HPDE6-E6E7 (cell line): Measurements from ENCODE around the gene PIP4K2C.

Experiments used
- DNase-seq: peaks from one replicate; pipeline ENCODE4 v3.0.0; 2011; ENCODE audit warnings: missing footprints; ENCODE audit errors: extremely low spot score

The PIP4K2C gene

DNA sequence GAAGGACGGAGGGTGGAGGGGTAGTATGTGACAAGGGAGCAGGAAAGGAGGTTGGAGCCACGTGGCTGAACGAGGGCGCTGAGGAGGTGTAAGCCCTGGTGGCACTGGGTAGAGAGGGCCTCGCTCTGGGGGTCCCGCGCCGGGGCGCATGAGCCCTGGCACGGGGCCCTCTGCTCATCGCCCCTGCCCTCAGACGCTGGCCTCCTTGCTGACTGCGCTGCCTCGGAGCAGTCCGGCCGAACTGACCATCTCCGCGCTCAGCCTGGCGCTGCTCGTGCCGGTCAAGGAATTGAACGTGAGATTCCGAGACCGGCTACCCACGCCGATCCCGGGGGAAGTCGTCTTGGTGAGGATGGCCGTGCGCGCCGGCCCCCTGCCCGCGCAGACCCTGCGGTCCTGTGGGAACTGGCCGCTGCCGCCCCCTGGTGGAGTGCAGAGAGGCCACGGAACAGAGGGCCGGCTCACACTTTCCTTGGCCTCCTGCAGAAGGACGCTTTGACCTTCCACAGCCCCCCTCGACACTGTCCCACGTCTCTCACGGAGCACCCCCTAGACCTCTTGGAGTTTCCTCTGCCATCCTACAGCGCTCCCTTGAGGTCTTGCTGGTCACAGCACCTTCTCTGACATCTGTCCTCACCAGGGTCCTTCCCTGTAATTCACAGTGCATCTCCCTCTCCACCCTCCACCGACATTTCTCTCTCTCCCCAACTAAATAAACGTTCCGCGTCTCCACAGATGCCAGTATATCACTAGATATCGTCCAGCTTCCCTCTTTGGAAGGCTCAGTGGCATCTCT is 30.7 kb downstream of the PIP4K2C start:
- DNase-seq = no peak

DNA sequence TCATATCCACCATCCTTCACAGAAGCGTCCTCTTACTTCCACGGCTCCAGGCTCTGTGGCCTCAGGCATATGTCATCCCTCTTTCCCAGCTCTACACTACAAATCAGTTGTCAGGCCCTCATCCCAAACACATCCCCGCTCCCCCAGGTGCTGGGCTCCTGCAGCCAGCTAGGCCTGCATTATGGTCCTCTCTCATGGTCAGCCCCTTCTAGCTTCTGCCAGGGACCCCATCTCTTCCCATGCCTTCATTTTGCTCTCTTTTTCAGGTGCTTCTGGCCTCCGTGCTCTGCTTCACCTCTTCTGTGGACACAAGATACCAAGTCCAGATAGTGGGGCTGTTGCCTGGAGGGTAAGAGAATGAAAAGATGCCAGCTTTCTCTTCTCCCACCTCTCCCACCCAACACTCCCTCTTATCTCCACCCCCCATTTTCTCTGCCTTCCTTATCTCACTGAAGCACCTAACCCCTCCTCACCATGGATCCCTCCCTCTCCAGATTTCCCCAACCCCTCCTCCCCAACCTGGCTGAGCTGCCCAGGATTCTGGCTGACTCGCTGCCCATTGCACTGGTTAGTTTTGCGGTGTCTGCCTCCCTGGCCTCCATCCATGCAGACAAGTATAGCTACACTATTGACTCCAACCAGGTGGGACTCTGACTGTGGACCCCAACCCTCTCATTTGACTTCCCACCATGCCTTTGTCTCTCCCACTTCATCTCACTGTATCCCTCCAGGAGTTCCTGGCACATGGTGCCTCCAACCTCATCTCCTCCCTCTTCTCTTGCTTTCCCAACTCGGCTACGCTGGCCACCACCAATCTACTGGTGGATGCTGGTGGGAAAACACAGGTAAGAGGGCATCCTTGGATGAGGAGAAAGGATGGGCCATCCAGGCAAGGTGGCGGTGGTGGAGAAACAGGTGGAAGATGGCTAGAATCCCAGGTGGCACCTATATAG is 31.6 kb downstream of the PIP4K2C start:
- no peak for DNase-seq

DNA sequence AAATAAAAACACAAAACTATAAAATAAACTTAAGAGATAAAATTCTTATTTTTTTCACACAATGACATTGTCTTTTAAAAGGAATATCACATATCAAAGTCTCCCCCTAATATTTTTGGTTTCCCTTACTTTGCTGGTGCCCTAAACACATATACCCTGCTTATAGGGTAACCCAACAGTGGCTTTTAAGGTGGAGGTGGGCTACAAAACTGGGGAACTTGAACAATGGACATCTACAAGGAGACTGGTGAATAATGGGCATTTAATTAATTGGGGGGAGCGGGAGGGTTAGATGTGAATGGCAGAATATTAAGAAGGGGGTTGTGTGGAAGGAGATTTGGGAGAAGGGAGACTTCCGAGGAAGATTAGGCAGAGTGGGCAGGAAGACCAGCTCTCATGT is 32.4 kb downstream of the PIP4K2C start:
- no peak for DNase-seq

DNA sequence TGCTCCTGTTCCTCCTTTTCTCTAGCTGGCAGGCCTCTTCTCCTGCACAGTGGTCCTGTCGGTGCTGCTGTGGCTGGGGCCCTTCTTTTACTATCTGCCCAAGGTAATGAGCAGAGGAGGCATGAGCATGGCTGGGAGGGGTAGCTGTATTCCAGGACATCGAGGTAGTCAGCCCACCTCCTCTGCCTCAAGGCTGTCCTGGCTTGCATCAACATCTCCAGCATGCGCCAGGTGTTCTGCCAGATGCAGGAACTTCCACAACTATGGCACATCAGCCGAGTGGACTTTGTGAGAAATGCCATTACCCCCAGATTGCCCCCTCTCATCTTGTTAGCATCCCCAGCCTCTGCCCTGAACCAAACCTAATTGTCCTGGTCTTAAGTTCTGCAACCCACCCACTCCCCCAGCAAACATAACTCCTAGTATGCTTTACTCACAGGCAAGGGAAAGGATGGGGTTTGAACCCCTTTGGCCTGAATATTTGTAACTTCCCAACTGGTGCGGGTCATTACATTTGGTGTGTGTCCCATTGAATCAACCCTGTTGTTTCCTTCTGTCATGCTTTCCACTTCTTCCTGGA is 32.9 kb downstream of the PIP4K2C start:
- DNase-seq = no peak

DNA sequence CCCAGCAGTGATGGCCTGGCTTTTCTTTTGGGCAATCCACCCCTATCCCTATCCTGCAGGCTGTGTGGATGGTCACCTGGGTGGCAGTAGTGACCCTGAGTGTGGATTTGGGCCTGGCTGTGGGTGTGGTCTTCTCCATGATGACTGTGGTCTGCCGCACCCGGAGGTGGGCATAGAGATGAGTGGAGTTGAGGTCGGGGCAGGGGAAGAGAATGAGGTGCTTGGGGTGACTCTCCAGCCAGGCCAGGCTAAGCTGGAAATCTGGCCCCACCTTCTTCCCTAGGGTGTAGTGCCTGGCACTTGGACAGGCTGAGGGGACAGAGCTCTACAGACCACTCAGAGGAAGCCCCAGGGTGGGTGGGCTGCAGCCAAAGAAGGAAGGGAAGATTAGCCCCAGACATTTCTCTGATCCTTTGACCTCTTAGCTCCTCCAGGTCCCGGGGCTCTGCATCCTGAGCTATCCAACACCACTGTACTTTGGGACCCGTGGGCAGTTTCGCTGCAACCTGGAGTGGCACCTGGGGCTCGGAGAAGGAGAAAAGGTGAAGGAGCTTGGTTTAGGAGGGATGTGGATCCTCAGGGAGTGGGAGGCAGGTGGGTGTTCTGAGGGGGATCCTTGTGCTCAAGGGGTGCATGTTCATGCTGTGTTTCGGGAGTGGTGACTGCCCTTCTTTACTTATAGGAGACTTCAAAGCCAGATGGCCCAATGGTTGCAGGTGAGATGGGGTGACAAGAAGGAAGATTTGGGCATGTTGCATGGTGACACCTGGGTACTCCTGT is 33.6 kb downstream of the PIP4K2C start:
- no peak for DNase-seq

DNA sequence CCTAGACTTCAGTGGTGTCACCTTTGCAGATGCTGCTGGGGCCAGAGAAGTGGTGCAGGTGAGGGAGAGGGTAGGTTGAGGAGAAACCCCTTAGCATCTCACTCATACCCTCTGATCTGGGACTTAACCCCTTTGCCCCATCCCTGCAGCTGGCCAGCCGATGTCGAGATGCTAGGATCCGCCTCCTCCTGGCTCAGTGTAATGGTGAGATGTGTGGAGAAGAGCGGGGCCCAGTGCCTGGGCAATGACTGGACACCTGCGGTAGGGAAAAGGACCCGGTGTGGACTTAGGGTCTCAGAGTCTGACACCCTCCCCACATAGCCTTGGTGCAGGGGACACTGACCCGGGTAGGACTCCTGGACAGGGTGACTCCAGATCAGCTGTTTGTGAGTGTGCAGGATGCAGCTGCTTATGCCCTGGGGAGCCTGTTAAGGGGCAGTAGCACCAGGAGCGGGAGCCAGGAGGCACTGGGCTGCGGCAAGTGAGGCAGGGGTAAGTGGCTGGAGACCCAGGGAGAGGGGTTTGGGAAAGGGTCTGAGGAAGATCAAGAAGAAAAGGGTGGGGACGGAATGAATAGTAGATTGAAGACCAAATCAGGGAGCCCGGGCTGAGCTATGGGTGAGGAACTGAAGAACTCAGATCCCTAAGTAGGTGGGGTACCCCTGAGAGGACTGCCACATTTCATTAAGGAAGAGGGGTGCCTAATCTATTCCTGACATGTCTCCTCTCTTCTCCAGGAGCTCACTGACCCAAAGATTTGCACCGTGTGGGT is 34.5 kb downstream of the PIP4K2C start:
- no peak for DNase-seq

DNA sequence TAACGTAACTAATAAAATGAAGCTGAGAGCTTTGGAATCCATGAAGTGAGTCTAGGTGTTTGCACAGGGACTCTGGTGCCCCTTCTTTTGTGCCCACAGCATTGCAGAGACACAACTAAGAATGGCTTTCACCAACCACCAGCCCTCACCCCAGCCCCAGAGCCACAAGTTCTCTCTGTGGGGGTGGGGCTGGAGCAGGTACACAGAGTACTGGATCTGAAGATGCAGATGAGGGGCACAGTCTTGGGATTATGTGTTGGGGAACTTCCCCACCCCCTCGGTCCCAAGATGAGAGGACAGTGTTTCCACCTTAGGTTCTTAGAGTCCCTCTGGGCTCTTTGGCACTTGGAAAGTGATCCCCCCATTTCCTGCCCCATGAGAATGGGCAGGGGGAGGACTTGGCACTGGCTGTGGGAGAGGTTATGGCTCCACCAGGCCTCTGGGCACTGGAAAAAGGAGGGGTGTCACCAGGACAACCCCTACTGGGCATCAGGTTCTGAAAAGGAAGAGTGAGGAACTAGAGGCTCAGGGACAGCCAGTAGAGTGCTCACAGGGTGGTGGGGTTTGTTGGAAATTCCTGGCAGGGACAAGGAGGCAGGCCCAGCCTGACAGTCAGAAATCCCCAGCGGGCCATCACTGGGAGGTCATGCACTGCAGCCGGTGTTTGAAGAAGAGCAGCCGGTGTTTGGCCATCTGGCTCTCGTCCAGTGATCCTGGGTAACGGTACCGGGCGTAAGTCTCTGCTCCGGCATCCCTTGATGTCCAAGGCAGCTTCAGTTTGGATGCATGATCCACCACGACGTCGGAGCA is 35.3 kb downstream of the PIP4K2C start:
- no peak for DNase-seq

DNA sequence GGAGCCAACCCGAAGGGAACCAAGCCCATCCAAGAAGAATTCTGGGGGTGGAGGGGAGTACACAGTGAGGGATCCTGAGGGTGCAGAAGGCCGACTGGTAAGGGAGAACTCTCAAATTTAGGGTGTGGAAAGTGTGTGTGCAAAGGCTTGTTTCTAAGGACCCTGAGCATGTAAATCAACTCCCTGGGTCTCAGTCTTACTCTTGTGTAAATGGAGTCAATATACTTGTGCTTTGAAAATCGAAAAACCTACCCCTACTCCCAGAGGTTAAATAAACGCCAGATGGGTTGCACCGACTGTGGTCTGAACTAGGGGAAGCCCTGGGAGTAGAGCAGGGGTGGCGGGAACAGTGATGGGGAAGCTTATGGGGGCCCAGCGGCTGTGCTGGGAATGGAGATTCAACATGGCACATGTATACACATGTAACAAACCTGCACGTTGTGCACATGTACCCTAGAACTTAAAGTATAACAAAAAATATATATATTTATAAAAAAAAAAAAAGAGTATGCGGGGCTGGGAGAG is 36.0 kb downstream of the PIP4K2C start:
- no peak for DNase-seq

DNA sequence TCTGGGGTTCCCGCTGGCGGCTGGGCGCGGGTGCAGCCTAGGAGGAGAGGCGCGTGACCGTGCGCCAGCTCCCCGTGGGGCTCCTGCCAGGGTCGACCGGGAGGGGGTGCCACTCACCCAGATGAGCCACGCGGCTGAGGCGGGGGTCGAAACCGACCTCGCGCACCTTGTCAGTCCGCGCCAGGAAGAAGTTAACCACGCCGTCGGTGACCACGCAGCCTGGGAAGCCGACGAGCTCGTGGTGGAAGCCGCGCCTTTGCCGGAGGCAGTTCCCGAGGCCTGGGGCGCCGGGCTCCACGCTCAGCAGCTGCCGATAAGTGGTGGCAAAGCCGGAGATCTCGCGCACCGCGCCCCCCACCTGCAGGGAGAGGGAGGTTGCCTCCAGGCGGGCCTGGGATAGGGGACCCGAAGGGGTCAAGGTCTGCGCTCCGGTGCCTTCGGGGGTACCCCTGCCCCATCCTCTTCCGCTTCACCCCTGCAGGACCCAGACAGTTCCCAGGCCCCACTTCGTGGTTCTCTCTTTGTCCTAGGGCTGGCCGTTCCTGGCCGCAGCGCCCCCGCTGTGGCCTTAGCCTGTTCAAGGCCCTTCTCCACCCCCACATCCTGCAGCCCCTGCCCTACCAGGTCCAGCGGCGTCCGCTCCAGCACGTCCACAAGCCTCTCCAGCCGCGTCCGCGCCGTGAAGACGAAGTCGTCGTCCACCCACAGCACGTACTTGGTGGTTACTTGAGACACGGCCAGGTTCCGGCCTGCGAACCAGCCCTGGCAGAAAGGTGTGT is 36.7 kb downstream of the PIP4K2C start:
- DNase-seq = no peak

DNA sequence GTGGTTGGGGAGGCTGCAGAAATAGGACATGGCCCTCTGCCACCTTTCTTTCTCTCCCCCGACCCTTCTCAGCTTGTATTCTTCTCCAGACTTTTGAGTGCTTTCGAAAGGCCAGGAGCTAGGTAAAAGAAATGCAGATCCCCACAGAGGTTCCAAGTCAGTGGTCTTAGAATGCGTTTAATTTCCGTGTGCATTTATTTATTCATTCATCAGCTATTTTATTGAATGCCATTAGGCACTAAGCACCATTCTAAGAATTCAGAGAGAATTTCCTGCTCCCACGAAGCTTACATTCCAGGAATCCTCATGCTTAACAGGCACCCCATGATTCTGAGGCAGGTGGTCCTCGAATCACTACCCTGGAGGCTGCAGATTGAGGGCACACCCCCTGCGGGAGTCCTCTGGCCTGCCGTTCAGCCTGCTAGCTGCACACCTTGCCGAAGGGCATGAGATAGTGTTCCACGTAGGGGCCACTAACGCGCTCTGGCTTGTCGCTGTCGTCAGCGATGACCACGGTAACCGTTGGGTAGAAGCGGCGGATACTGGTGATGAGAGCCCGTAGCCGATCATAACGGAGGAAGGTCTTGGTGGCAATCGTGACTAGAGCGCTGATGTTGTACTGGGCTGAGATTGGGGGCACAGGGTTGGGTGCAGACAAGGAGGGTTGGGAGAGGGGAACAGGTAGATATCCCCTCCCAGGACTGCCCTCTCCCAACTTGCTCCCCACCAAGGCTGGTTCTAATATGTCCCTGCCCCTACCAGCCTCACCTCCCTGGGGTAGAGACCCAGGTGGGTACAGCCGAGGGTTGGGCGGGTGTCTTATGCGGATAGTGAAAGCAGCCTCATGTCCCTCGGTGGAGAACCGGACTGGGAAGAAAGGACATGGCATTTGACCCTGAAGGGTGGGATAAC is 37.5 kb downstream of the PIP4K2C start:
- no peak for DNase-seq

DNA sequence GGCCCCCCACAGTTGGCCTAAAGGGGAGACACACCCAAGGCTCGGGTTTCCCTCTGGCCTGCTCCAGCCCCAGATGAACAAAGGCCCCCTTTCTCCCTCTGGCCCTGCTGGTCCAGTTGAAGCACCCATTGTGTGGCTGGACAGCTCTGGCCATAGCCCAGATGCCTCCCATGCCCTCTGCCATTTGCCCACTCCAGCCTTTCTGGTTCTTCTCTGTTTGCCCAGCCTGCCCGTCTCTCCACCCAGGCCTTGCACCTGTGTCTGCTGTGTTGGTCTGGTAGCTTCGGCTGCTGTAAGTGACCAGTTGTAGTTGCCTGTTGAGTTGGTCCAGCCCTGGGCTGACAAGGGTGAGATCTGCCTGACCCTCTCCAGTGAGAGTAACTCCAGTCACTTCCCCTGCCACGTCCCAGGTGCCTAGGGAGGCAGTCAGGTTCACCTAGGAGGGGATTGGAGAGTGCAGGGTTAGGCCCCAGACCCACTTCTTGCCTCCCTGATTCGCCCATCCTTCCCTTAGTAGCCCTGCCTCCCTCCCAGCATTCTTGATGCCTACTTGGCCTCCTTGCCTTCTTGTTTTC is 39.0 kb downstream of the PIP4K2C start:
- no peak for DNase-seq

DNA sequence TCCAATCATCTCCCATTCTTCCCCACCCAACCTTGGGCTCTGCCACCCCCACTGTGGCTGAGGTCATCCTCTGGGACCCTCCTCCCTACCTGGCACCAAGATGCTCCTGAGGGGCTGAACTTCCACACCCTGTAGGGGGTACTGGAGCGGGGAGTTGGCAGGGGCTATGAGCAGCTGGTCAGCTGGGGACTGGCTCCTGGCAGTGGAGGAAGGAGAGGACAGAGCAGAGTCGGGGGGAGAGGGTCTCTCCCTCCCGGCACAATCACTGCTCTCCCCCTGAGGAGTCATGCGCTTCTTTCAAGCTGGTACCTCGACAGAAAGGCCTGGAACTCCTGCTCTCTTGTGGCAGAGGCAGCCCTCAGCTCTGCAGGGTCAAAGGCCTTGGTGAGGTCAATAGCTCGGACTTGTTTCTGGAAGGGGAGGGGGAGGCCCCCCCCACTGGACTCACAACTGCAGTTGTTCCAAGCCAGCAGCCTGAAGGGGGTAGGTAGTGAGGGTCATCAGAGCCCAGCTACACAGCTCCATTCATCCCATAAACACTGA is 40.0 kb downstream of the PIP4K2C start:
- no peak for DNase-seq

DNA sequence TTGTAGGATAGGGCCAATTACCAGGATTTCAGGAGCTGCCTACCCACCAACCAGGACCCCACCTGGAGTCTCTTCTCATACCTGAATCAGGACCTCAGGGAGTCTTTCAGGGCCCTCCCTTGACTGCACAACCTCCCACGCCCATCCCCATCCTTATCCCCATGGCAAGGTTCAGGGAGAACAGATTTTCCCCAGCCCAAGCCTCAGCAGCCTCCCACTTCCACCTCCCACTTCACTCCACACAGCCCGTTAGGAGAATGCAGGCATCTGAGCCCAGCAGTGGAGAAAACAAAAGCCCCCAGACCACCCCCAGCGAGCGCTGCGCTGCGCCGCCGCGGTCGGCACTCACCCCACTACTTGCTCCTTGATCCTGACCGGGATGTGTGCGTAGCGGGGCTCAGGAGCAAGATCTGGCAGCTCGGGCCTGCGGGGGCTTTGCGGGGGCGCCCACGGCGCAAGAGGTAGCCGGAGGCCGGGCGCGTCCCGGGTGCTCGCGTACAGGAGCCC is 40.6 kb downstream of the PIP4K2C start:
- no peak for DNase-seq

DNA sequence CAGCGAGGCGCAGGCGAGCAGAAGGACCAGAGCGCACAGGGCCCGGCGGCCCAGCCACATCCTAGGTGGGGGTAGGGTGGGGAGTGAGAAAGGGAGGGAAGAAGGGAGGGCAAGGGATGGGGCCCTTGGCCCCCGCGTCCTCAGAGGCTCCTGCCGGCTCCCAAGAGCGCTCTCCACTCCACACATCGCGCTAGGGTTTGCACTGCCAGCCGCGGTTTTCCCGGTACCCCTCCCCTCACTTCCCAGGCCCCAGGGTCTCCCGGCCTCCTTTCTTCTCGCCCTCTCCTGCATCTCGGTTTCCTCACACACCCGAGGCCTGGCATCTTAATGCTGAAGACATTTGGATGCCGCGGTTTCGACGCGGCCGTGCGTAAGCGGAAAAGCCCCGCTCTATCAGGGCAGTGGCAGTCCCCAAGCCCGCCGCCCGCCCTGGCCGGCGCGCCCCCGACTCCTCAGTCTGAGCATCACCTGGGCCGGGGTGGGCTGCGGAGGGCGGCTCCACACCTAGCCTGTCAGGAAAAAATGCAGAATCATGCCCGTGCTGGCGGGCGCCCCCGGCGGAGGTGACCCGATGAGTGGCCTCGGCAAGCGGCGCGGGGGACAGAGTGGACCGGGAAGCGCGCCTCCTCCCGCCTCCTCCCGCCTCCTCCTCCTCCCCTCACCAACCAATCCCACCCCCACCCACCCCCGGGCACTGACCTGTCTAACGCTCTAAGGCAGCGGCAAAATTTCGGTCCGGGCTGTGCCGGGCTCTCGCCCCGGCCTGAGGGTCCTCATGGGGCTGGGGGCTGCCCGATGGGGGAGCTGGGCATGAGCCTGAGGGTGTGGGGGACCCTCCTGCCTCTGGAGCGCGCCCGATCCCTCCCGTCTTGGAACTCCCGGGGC is 41.3 kb downstream of the PIP4K2C start:
- DNase-seq = no peak

DNA sequence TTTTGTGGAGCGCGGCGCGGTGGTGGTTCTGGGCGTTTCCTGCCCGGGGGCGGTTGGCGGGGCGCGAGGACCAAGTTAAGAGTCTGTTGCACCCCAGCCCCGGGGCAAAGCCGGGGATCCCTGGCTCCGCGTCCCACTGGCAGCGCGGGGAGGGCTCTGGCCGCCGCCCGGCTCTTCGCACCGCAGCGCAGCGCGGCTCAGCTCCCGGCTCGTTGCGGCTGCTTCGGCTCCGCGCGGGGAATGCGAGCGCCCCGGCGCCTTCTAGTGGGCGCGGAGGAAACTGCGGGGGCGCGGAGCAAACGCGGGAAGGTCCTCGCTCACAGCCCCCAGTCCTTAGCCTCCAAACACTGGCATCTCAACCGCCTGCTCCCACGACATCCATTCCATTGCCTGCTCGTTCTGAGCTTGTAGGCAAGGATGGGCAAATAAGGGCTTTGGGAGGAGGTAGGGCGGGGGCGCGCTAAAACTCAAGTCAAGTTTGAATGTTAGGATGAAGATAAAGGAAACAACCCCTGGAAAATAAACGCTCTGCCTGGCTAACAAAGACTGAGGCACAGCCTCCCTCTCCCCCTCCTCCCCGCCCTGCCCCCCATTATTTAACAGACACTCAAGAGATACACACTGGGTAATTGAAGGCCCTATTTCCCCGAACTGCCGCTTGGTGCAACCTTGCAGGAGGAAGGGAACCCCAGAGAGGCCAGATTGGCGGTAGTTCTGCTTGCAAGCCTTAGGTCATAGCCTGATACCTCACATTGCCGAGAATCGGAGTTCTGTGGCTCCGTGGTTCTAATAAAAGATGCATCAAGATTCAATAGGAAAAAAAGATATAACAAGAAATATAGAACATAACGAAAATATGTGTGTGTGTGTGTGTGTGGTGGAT is 42.2 kb downstream of the PIP4K2C start, which contains the start of gene B4GALNT1:
Gene B4GALNT1 (minus strand): TSS at position 244 of the 883 bp plus-strand sequence. CDS start 1,069 bp downstream, outside the sequence.
- no peak for DNase-seq
